ENCODE measurements around the gene CIB1.

DNA sequence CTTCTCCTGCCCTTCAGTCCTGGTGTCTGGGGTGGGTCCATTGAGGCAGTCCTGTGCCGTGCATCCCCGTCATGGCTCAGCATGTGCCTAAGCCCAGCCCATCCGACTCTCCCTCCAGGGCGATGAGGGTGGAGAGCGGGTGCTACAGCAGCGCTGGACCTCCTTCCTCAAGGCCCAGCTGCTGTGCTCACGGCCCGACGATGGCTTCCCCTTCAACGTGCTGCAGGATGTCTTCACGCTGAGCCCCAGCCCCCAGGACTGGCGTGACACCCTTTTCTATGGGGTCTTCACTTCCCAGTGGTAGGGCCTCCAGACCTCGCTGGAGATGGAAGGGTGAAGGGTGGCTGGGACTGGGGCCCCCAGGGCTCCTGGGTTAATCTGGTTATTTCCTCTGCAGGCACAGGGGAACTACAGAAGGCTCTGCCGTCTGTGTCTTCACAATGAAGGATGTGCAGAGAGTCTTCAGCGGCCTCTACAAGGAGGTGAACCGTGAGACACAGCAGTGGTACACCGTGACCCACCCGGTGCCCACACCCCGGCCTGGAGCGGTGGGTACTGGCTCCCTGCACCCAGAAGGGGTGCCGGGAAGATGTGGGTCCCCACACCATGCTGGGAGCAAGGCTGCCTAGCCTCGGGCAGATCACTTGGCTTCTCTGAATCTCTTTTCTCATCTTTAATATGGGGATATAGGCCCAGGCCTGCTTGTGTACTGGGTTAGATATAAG, 10.1 kb downstream of the CIB1 start:
- TF ChIP-seq POLR2AphosphoS5 (IDR thresholded peaks at IDR 0.05; ENCODE audit: insufficient read depth in 1 of 2, low read depth in 1 of 2) (no peak), CTCF (IDR thresholded peaks at IDR 0.05) (no peak), POLR2A (IDR thresholded peaks at IDR 0.05) (no peak)

Measured in vagina (tissue), 2 donors.